Measurements from ENCODE around the gene NCKIPSD. TPM values are rescaled to one million over a fixed set of nuclear protein-coding genes. Genes with fewer than 3 reads are reported as not detected.

Gene NCKIPSD
- total RNA-seq, 1 experiment from 2014 or later = 36.9 TPM

DNA sequence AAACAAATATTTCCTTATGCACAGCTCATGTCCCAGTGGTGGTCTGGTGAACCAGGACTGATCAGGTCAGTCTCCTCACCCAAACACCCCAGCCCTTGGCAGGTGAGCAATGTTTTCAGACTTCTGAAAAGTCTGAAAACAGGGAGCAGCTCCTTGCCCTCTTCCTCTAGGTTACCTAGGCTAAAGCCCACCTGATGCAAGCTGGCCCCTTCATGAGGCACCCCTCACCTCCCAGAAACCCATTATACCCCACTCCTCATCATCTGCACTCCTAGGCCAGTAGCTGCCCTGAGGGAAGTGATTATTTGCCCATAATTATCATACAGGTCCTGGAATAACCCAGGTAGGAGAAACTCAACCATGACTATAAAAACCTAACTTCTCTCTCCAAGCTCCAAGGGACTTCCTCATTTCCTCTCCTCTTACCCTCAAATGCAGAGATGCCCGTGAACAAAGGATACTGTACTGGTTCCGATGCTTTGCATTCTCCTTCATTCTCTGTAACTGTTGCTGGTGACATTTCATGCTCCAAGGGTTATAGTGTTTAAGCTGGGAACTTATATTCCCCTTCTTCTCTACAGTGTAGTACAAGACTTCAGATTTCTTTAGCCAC lies 5.2 kb upstream of the NCKIPSD start:
- H3K4me1 ChIP-seq (ENCODE audit: control insufficient read depth in 1 of 2, insufficient read depth in 2 of 2, low read length in 2 of 2) = peaks cover 17 to 21% of the 10 kb centered on the region in 2 experiments
- no peak overlapping the region for H3K9ac ChIP-seq (ENCODE audit: low read length)
- H3K79me2 ChIP-seq (ENCODE audit: insufficient read depth, low read length) = peaks cover 49% of the 10 kb centered on the region
- intact Hi-C loops (cut with micrococcal nuclease) = no loop called here
- TF ChIP-seq, protein P1, sequence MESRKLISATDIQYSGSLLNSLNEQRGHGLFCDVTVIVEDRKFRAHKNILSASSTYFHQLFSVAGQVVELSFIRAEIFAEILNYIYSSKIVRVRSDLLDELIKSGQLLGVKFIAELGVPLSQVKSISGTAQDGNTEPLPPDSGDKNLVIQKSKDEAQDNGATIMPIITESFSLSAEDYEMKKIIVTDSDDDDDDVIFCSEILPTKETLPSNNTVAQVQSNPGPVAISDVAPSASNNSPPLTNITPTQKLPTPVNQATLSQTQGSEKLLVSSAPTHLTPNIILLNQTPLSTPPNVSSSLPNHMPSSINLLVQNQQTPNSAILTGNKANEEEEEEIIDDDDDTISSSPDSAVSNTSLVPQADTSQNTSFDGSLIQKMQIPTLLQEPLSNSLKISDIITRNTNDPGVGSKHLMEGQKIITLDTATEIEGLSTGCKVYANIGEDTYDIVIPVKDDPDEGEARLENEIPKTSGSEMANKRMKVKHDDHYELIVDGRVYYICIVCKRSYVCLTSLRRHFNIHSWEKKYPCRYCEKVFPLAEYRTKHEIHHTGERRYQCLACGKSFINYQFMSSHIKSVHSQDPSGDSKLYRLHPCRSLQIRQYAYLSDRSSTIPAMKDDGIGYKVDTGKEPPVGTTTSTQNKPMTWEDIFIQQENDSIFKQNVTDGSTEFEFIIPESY (IDR thresholded peaks at IDR 0.05; ENCODE audit: extremely low read depth, insufficient replicate concordance, low read length) = no peak
- TF ChIP-seq EZH2phosphoT487 (IDR thresholded peaks at IDR 0.05; ENCODE audit: borderline replicate concordance) (no peak), SP1 (IDR thresholded peaks at IDR 0.05; ENCODE audit: low read depth) (no peak)
- TF ChIP-seq, protein P2, sequence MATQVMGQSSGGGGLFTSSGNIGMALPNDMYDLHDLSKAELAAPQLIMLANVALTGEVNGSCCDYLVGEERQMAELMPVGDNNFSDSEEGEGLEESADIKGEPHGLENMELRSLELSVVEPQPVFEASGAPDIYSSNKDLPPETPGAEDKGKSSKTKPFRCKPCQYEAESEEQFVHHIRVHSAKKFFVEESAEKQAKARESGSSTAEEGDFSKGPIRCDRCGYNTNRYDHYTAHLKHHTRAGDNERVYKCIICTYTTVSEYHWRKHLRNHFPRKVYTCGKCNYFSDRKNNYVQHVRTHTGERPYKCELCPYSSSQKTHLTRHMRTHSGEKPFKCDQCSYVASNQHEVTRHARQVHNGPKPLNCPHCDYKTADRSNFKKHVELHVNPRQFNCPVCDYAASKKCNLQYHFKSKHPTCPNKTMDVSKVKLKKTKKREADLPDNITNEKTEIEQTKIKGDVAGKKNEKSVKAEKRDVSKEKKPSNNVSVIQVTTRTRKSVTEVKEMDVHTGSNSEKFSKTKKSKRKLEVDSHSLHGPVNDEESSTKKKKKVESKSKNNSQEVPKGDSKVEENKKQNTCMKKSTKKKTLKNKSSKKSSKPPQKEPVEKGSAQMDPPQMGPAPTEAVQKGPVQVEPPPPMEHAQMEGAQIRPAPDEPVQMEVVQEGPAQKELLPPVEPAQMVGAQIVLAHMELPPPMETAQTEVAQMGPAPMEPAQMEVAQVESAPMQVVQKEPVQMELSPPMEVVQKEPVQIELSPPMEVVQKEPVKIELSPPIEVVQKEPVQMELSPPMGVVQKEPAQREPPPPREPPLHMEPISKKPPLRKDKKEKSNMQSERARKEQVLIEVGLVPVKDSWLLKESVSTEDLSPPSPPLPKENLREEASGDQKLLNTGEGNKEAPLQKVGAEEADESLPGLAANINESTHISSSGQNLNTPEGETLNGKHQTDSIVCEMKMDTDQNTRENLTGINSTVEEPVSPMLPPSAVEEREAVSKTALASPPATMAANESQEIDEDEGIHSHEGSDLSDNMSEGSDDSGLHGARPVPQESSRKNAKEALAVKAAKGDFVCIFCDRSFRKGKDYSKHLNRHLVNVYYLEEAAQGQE (IDR thresholded peaks at IDR 0.05; ENCODE audit: low read depth) = no peak
- DNase-seq (ENCODE audit: low read depth, low spot score) = no peak
- peaks cover 51 to 71% of the 10 kb centered on the region in 2 experiments for H3K36me3 ChIP-seq (ENCODE audit: control insufficient read depth in 1 of 2, insufficient read depth in 2 of 2, low read length in 2 of 2)
- H3K9me3 ChIP-seq (ENCODE audit: control insufficient read depth in 1 of 2, insufficient read depth in 1 of 2, low read depth in 1 of 2, low read length in 2 of 2) = no peaks in the 10 kb centered on the region
- BruUV-seq (replicated peaks) = no TSS peak
- H3K27ac ChIP-seq (ENCODE audit: low read depth, low read length) = no peak overlapping the region
- no peaks in the 10 kb centered on the region for H3K9me2 ChIP-seq (ENCODE audit: insufficient read depth)
- no peak for ATAC-seq
- no peak overlapping the region for H3K4me2 ChIP-seq (ENCODE audit: low read length)
- no peaks in the 10 kb centered on the region for H3K27me3 ChIP-seq (ENCODE audit: insufficient read depth, low read length)
- H2AFZ ChIP-seq (ENCODE audit: low read depth, low read length, poor library complexity, severe bottlenecking) = no peak overlapping the region
- ChIA-PET POLR2A (no interaction called here), RAD21 (ENCODE audit: low non-redundant PET in 1 of 2, low total read pairs in 2 of 2, uncharacterized antibody in 2 of 2, unreplicated experiment in 2 of 2) (no interaction called here), CTCF (interaction anchor here (0.7 kb wide), 1 partner anchor 98 kb away, joined by 3 read pairs; no protein-coding TSS in a partner anchor)
- peaks cover 11% of the 10 kb centered on the region; the same call in 1 of the 2 replicates for H4K20me1 ChIP-seq (ENCODE audit: insufficient read depth)
- no peak overlapping the region for H3K4me3 ChIP-seq (replicated peaks in 1 of 2; ENCODE audit: low read depth in 1 of 2, low read length in 2 of 2)
